Tibial nerve (tissue), 3 donors: ENCODE measurements around the gene TLDC2.
"Not testable (repeated sequence)": the region's sequence is repeated elsewhere in the genome, so short reads cannot be mapped to it uniquely, and the experiment has no call there.

Experiments
- CTCF ChIP-seq, 5 experiments: fragments of 200-600 bp in 3 of 5; fragments of 450-650 bp in 2 of 5; sonication (generic) in 3 of 5; IDR thresholded peaks; one replicate each; pipeline ENCODE4 v1.5.1; 2016 to 2019; ENCODE audit warnings: antibody characterized with exemption in 5 of 5, mild to moderate bottlenecking in 3 of 5, moderate library complexity in 2 of 5
- POLR2A ChIP-seq, 2 donors: fragments of 450-650 bp; IDR thresholded peaks; one replicate each; pipeline ENCODE4 v1.6.1; 2017; ENCODE audit warnings: antibody characterized with exemption in 2 of 2, mild to moderate bottlenecking in 2 of 2, moderate library complexity in 2 of 2

- not testable (repeated sequence) for TF ChIP-seq CTCF, POLR2A (IDR thresholded peaks at IDR 0.05)
Measured at GRCh38 chr20:36841030-36841429, 34.9 kb upstream of the TLDC2 start.
